Measurements from ENCODE around the gene NUB1.

Gene NUB1

DNA sequence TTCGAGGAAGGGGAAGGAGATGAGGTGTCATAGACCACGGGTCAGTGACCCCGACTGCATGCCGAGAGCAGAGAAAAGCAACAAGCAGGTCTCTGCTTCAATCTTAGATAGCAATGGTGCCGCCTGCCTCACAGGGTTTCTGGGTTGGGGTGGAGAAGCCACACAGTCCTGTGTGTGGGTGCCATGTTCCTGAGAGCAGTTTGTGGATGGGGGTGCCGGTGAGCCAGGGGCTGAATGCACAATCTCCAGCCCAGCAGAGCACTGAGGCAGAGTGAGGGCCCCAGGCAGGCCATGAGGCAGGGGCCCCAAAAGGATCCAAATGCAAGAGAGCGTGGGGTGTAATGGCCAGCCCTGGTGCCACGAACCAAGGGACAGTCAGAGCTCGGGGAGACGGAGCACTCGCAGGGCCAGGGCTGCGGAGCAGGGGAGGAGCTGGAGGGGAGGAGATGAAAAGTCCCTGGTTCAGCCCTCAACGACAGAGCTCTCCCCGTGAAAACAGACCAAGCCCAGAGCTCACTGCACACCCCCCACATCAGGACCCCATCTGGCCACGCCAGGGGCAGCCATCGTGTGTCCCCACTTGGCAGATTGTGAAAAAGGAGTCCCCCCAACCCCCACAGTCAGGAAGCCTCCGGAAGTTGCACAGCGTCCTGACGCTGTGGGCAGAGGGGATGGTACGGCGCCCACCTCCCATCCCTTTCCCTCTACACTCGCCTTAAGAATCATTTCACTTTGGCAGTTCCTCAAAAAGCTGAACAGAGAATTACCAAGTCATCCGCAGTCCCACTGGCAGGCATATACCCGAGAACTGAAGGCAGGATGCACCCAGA, 48.4 kb downstream of the NUB1 start:
- H3K9me3 Mint-ChIP-seq, result no peaks in the 10 kb centered on the region
- H3K36me3 Mint-ChIP-seq (ENCODE audit: low read depth), result no peaks in the 10 kb centered on the region
- H3K4me3 Mint-ChIP-seq, result no peak overlapping the region
- no peaks in the 10 kb centered on the region for H3K4me1 Mint-ChIP-seq (ENCODE audit: low read depth)
- no peak overlapping the region for H3K27ac Mint-ChIP-seq
- no peak for DNase-seq
- H3K27me3 Mint-ChIP-seq, result no peaks in the 10 kb centered on the region

- Mint-ChIP-seq H3K4me3 (no peak overlapping the region), H3K36me3 (ENCODE audit: low read depth) (no peaks in the 10 kb centered on the region), H3K27ac (no peak overlapping the region)
Measured at GRCh38 chr7:151390598-151391357, 49.2 kb downstream of the NUB1 start.

GRCh38 chr7:151391358-151391730, 49.7 kb downstream of the NUB1 start:
- Mint-ChIP-seq H3K27me3 (no peaks in the 10 kb centered on the region), H3K27ac (no peak overlapping the region), H3K4me3 (no peak overlapping the region), H3K36me3 (ENCODE audit: low read depth) (no peaks in the 10 kb centered on the region), H3K4me1 (ENCODE audit: low read depth) (no peaks in the 10 kb centered on the region), H3K9me3 (no peaks in the 10 kb centered on the region)
- DNase-seq, result no peak

More at GRCh38 chr7:151390598-151391357, 49.2 kb downstream of the NUB1 start:
- Mint-ChIP-seq H3K4me1 (ENCODE audit: low read depth) (no peaks in the 10 kb centered on the region), H3K27me3 (no peaks in the 10 kb centered on the region), H3K9me3 (no peaks in the 10 kb centered on the region)
- DNase-seq, result no peak

- Mint-ChIP-seq H3K9me3 (no peaks in the 10 kb centered on the region), H3K4me3 (no peak overlapping the region), H3K4me1 (ENCODE audit: low read depth) (no peaks in the 10 kb centered on the region), H3K27ac (no peak overlapping the region), H3K27me3 (no peaks in the 10 kb centered on the region), H3K36me3 (ENCODE audit: low read depth) (no peaks in the 10 kb centered on the region)
- DNase-seq, result no peak
Measured at GRCh38 chr7:151392002-151392401, 50.4 kb downstream of the NUB1 start.

DNA sequence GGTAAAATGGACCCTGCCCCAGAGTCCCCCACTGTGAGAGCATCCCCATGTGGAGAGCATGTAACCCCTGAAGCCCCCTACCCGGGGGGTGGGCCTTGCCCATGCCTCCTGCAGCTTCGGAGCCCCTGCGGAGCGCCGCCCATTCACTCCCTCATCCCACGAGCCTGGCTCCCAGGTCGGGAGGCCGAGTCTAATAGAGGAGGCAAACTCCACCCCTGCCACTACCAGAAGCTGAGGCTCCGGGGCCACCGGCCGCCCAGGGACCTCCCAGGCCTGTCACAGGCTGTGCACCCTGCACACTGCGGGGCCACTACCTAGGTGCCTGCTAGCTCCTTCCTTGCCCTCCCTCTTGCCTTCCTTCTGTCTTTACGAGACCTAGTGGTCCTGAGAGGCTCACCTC, 50.8 kb downstream of the NUB1 start:
- H3K4me1 Mint-ChIP-seq (ENCODE audit: low read depth), result peaks cover 1% of the 10 kb centered on the region
- no peak overlapping the region for H3K27ac Mint-ChIP-seq
- no peaks in the 10 kb centered on the region for H3K27me3 Mint-ChIP-seq
- H3K9me3 Mint-ChIP-seq, result no peaks in the 10 kb centered on the region
- no peaks in the 10 kb centered on the region for H3K36me3 Mint-ChIP-seq (ENCODE audit: low read depth)
- no peak overlapping the region for H3K4me3 Mint-ChIP-seq
- no peak for DNase-seq

DNA sequence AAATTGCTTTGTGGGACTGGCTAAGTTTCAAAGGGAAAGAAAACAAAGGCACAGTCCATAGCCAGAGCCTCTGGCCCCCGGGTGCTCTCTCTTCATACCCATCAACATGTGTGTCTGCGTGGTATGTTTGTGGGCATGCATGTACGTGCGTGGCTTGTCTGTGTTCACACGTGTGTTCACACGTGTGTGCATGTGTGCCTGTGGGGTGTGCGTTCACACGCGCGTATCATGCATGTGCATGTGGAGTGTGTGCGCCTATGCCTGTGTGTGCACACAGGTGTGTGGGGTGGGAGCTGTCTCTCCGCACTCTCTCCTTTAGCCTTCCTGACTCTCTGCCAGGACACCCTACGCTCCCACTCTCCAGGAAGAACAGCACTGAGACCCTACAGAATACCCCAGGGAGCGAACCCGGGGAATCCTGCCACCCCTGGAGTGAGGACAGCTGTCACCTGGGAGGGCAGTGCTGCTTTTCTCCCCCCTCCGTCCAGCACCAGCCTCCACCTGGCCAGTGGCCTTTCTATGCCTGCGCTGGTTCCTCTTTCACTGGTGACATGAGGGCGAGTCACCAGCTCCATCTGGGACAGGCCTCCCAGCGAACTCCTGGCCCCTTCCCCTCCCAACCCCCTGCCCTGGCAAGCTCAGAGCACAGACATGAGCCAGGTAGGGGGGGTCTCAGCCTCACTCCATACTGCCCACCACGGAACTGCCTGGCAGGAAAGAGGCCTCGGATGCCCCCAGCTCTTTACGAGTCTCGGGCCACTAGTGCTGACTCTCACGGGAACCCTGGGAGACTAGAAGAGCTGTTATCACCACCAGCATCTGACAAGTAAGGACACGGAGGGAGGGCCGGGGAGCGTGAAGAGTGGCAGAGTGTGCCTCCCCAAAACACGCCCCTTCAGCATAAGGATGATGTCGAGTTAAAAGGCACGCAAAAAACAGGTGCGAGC, 51.7 kb downstream of the NUB1 start:
- H3K27ac Mint-ChIP-seq, result no peak overlapping the region

DNA sequence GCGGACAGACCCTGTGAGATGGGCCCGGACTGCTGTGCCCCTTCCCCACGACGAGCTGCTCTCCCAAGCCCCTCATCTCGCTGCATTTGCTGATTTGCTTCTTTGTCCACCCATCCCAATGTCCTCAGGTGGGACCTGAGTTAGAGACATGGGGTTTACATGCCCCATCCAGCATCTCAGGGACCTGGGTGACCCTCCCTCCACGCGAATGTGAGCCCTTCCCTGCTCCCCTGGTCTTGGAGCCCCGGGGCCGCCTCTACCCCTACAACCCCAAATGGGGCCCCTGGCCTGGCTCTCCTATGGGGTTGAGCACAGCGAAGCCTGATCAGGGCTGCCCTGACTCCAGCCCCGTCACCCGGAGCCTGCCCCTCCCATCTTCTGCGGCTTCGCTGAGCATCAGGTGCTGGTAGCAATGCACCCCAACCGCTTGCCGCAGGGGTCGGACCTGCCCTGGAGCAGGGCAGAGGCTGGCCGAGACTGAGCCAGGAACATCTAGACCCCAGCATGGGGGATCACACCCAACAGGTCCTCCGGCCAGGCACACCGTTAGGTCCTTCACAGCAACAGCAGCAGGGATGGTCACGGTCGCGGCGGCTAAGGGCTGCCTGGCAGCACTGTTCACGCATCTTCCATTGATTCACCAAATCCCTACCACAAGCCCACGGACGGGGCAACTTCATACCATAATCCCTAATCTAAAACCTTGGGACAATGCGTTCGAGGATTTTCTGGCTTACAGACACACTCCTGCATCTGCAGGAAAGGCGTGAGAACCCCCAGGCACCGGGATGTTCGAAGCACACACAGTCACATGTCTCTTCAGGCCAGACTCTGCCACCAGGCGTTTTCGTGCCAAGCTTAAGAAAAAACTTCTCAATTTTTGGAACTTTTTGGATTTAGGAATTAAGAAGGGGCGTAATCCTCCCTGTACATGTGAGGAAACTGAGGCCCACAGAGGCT, 52.7 kb downstream of the NUB1 start:
- H3K4me3 Mint-ChIP-seq, result no peak overlapping the region
- DNase-seq, result no peak
- peaks cover 5% of the 10 kb centered on the region for H3K4me1 Mint-ChIP-seq (ENCODE audit: low read depth)
- no peaks in the 10 kb centered on the region for H3K27me3 Mint-ChIP-seq
- H3K36me3 Mint-ChIP-seq (ENCODE audit: low read depth), result no peaks in the 10 kb centered on the region
- H3K27ac Mint-ChIP-seq, result no peak overlapping the region
- H3K9me3 Mint-ChIP-seq, result no peaks in the 10 kb centered on the region

More for the DNA sequence above, 51.7 kb downstream of the NUB1 start:
- Mint-ChIP-seq H3K4me1 (ENCODE audit: low read depth) (peaks cover 5% of the 10 kb centered on the region), H3K4me3 (no peak overlapping the region), H3K36me3 (ENCODE audit: low read depth) (no peaks in the 10 kb centered on the region), H3K27me3 (no peaks in the 10 kb centered on the region), H3K9me3 (no peaks in the 10 kb centered on the region)
- DNase-seq, result no peak

DNA sequence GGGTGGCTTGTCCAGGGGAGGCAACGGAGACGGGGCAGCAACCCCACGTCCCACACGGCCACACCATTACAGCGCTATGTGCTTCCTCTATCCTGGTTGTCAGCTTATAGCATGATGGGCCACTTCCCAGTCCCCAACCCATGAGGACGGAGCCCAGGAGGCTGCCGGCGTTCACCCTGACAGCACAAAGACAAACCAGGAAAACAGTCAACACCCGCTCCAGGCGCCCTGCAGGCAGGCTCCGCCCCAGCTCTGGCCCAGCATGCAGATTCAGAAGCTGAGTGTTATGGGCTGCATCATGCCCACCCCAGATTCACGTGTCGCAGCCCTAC, 53.4 kb downstream of the NUB1 start:
- H3K27ac Mint-ChIP-seq, result no peak overlapping the region
- H3K27me3 Mint-ChIP-seq, result no peaks in the 10 kb centered on the region

GRCh38 chr7:151396328-151396970, 54.8 kb downstream of the NUB1 start:
- Mint-ChIP-seq H3K4me3 (no peak overlapping the region), H3K4me1 (ENCODE audit: low read depth) (peaks cover 5% of the 10 kb centered on the region), H3K36me3 (ENCODE audit: low read depth) (no peaks in the 10 kb centered on the region), H3K9me3 (no peaks in the 10 kb centered on the region), H3K27ac (no peak overlapping the region), H3K27me3 (no peaks in the 10 kb centered on the region)
- no peak for DNase-seq

More for the DNA sequence above, 53.4 kb downstream of the NUB1 start:
- Mint-ChIP-seq H3K4me1 (ENCODE audit: low read depth) (peaks cover 5% of the 10 kb centered on the region), H3K4me3 (no peak overlapping the region), H3K36me3 (ENCODE audit: low read depth) (no peaks in the 10 kb centered on the region), H3K9me3 (no peaks in the 10 kb centered on the region)
- DNase-seq, result no peak

GRCh38 chr7:151397026-151397425, 55.4 kb downstream of the NUB1 start:
- Mint-ChIP-seq H3K9me3 (no peaks in the 10 kb centered on the region), H3K4me1 (ENCODE audit: low read depth) (peaks cover 5% of the 10 kb centered on the region), H3K4me3 (no peak overlapping the region), H3K27ac (no peak overlapping the region), H3K36me3 (ENCODE audit: low read depth) (no peaks in the 10 kb centered on the region), H3K27me3 (no peaks in the 10 kb centered on the region)
- DNase-seq, result no peak

GRCh38 chr7:151398446-151399304, 57.1 kb downstream of the NUB1 start:
- DNase-seq, result no peak
- no peaks in the 10 kb centered on the region for H3K9me3 Mint-ChIP-seq
- H3K4me3 Mint-ChIP-seq, result no peak overlapping the region
- peaks cover 5% of the 10 kb centered on the region for H3K4me1 Mint-ChIP-seq (ENCODE audit: low read depth)
- no peaks in the 10 kb centered on the region for H3K36me3 Mint-ChIP-seq (ENCODE audit: low read depth)
- H3K27me3 Mint-ChIP-seq, result no peaks in the 10 kb centered on the region
- no peak overlapping the region for H3K27ac Mint-ChIP-seq

DNA sequence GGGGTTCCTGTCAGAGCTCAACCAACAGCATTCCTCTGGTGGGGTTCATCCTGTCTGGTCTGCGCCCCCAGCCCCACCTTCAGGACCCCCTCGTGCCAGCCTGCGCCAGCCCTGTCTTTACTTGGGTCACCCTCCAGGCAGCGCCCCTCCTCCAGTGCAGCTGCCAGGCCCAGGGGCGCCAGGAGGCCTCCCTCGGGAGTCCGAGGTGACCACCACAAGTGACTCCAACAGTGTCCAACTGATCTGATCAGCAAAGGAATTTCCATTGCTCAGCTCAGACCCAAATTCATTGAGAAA, 57.6 kb downstream of the NUB1 start:
- Mint-ChIP-seq H3K36me3 (ENCODE audit: low read depth) (no peaks in the 10 kb centered on the region), H3K27me3 (no peaks in the 10 kb centered on the region), H3K4me3 (no peak overlapping the region), H3K27ac (no peak overlapping the region), H3K4me1 (ENCODE audit: low read depth) (peaks cover 9% of the 10 kb centered on the region), H3K9me3 (no peaks in the 10 kb centered on the region)
- DNase-seq, result no peak

DNA sequence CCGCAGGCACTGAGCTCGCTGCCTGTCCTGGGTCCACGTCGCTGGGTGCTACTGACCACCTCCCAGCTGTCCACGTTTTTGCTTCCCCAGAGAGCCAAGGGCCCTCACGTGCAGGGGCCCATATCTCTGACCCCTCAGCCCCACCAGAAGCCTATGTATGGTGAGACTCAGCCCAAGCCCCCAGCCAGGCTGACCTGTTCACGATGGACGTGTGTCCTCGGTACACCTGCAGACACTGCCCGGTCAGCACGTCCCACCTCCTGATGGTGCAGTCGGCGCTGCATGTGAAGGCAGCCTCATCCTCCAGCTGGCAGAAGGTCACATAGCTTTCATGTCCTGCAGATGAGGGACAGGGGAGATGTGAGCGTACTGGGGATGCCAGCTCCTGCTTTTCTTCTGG, 58.3 kb downstream of the NUB1 start:
- H3K27ac Mint-ChIP-seq, result no peak overlapping the region

More for the DNA sequence above, 58.3 kb downstream of the NUB1 start:
- no peak overlapping the region for H3K4me3 Mint-ChIP-seq
- DNase-seq, result no peak
- no peaks in the 10 kb centered on the region for H3K27me3 Mint-ChIP-seq
- peaks cover 9% of the 10 kb centered on the region for H3K4me1 Mint-ChIP-seq (ENCODE audit: low read depth)
- no peaks in the 10 kb centered on the region for H3K9me3 Mint-ChIP-seq
- no peaks in the 10 kb centered on the region for H3K36me3 Mint-ChIP-seq (ENCODE audit: low read depth)
